HepG2 (cell line): ENCODE data around the gene LMAN2. TPM values are rescaled to one million over a fixed set of nuclear protein-coding genes. Genes with fewer than 3 reads are reported as not detected.

Experiments
- ATAC-seq: fragments of 200-7000 bp; cut with Tn5 transposase; 3 replicates; pipeline ENCODE4 v1.9.1; 2020; ENCODE audit warnings: mild to moderate bottlenecking, moderate library complexity
- BruUV-seq: library from RNA; stranded (reverse); fragments of 400-500 nt; replicated peaks from 2 replicates; lab custom pipeline; 2021; lab: Mats Ljungman, UMichigan
- CTCF ChIA-PET: fragments of 300-600 bp; formaldehyde crosslinking; extraction: SDS; loops from one replicate; lab custom pipeline; 2021; ENCODE audit warnings: low total read pairs, inconsistent platforms, low intra/inter-chr PET ratio; lab: Yijun Ruan, JAX
- POLR2A ChIA-PET: fragments of 350-600 bp; sonication (Branson Sonifier 250); formaldehyde crosslinking; loops from one replicate; lab custom pipeline; 2020; ENCODE audit warnings: antibody characterized with exemption, inconsistent platforms; lab: Yijun Ruan, JAX
- DNase-seq: peaks from one replicate; pipeline ENCODE4 v3.0.0-alpha.2; 2015; ENCODE audit warnings: low spot score
- FAIRE-seq: peaks from 3 replicates; lab custom pipeline; 2011; peaks lifted over from hg19 to GRCh38; lab: Jason Lieb, UNC
- H2AFZ ChIP-seq: one replicate; pipeline ENCODE4 v1.6.1; 2011; ENCODE audit warnings: low read length, inconsistent platforms
- H3K27ac ChIP-seq: fragments of 300-600 bp; 3 replicates; pipeline ENCODE4 v1.8.0; 2011; ENCODE audit warnings: mixed run types, mild to moderate bottlenecking, mixed read lengths, low read length, inconsistent platforms; ENCODE audit not compliant: insufficient read depth; ENCODE audit errors: extremely low read length
- H3K27me3 ChIP-seq, 2 experiments: fragments of 200-600 bp in 1 of 2; 2 replicates in 1 of 2; 3 replicates in 1 of 2; pipeline versions ENCODE4 v1.6.0 to v1.8.0; 2011; ENCODE audit warnings: low read length in 2 of 2, mild to moderate bottlenecking in 2 of 2, moderate library complexity in 2 of 2, inconsistent platforms in 1 of 2; ENCODE audit not compliant: insufficient read depth in 2 of 2, control insufficient read depth in 1 of 2
- H3K36me3 ChIP-seq, 2 experiments: fragments of 200-600 bp in 1 of 2; replicated peaks in 1 of 2; 2 replicates in 1 of 2; 3 replicates in 1 of 2; pipeline versions ENCODE4 v1.5.1 to v1.8.0; 2011; ENCODE audit warnings: low read length in 2 of 2, inconsistent platforms in 1 of 2; ENCODE audit not compliant: insufficient read depth in 2 of 2, control insufficient read depth in 1 of 2
- H3K4me1 ChIP-seq: 2 replicates; pipeline ENCODE4 v1.5.1; 2012; ENCODE audit warnings: low read length, inconsistent platforms; ENCODE audit not compliant: insufficient read depth
- H3K4me2 ChIP-seq: 2 replicates; pipeline ENCODE4 v1.6.0; 2011; ENCODE audit warnings: low read depth, low read length, inconsistent platforms
- H3K4me3 ChIP-seq, 3 experiments: fragments of 200-600 bp in 1 of 3; sonication (generic), shearing (Covaris generic) in 1 of 3; replicated peaks in 1 of 3; 2 replicates each; pipeline ENCODE4 v1.5.1; 2011 to 2016; ENCODE audit warnings: low read length in 3 of 3, inconsistent platforms in 2 of 3, low read depth in 2 of 3, mild to moderate bottlenecking in 2 of 3, control low read depth in 1 of 3, mixed read lengths in 1 of 3; ENCODE audit not compliant: insufficient read depth in 1 of 3
- H3K79me2 ChIP-seq: one replicate; pipeline ENCODE4 v1.6.1; 2011; ENCODE audit warnings: low read length, inconsistent platforms; ENCODE audit not compliant: insufficient read depth
- H3K9ac ChIP-seq: 2 replicates; pipeline ENCODE4 v1.6.0; 2011; ENCODE audit warnings: mild to moderate bottlenecking, low read depth, low read length, inconsistent platforms; ENCODE audit not compliant: insufficient read depth
- H3K9me3 ChIP-seq: 2 replicates; pipeline ENCODE4 v1.5.1; 2012; ENCODE audit warnings: mild to moderate bottlenecking, low read length
- H4K20me1 ChIP-seq: 2 replicates; pipeline ENCODE4 v1.6.0; 2011; ENCODE audit warnings: inconsistent platforms, mild to moderate bottlenecking, low read length, moderate library complexity; ENCODE audit not compliant: insufficient read depth
- ARNTL ChIP-seq: sonication (generic); formaldehyde crosslinking; IDR thresholded peaks from 2 replicates; pipeline ENCODE4 v1.4.0; 2020; ENCODE audit warnings: mild to moderate bottlenecking, missing genetic modification reagents
- DMAP1 ChIP-seq: IDR thresholded peaks from 2 replicates; pipeline ENCODE4 v1.6.1; 2016
- FOXM1 ChIP-seq: sonication (generic); formaldehyde crosslinking; IDR thresholded peaks from 2 replicates; pipeline ENCODE4 v1.5.0; 2020; ENCODE audit warnings: missing genetic modification reagents
- PPARG ChIP-seq: conservative IDR thresholded peaks from 2 replicates; pipeline ENCODE4 v1.6.1; 2016; ENCODE audit warnings: missing biosample characterization, missing genetic modification reagents
- PRMT3 ChIP-seq: sonication (generic); formaldehyde crosslinking; IDR thresholded peaks from 2 replicates; pipeline ENCODE4 v1.8.1; 2022; ENCODE audit warnings: low read depth, mild to moderate bottlenecking, moderate library complexity, missing genetic modification reagents, borderline replicate concordance
- REL ChIP-seq: sonication (generic); formaldehyde crosslinking; conservative IDR thresholded peaks from 2 replicates; pipeline ENCODE4 v1.8.0; 2022; ENCODE audit warnings: mild to moderate bottlenecking, missing genetic modification reagents, moderate library complexity
- ZFP1 ChIP-seq: IDR thresholded peaks from 2 replicates; pipeline ENCODE4 v1.6.1; 2016
- WGBS: methylation state at CpG from one replicate; pipeline ENCODE4 v1.1.6; 2017; ENCODE audit warnings: low lambda C conversion rate; 5-methylcytosine and 5-hydroxymethylcytosine counted together
- in situ Hi-C: cut with HindIII; loops from 2 replicates; pipeline ENCODE4 v1.10.0; 2017; ENCODE audit warnings: low pct_unique_long_range_greater_than_20kb; ENCODE audit not compliant: extremely low pct_ligation_motif_present
- intact Hi-C: fragments of 100-400 bp; cut with micrococcal nuclease; formaldehyde crosslinking; loops from one replicate; pipeline ENCODE4 v1.10.0; 2022; ENCODE audit not compliant: unreplicated experiment
- polyA plus RNA-seq, 8 experiments: library from polyadenylated mRNA; depleted of rRNA in 3 of 8; stranded (reverse) in 7 of 8; unstranded in 1 of 8; fragments of >200 nt; fragmentation: Illumina TruSeq in 4 of 8; extraction: Trizol in 4 of 8; gene quantifications; 2 replicates each; pipeline versions ENCODE4 v1.2.1 to v1.2.3, GENCODE V29; 2011 to 2016; ENCODE audit warnings: low read depth in 4 of 8, missing spikeins in 1 of 8, mixed read lengths in 1 of 8; ENCODE audit not compliant: insufficient read depth in 1 of 8
- total RNA-seq, 5 experiments: library from RNA; depleted of rRNA; stranded (reverse); fragments of >200 nt; fragmentation: Illumina TruSeq; extraction: Trizol; gene quantifications; 2 replicates each; pipeline ENCODE4 v1.2.3, GENCODE V29; 2016; ENCODE audit warnings: low read depth in 1 of 5
- TF ChIP-seq, protein P1 (sequence below): sonication (generic); formaldehyde crosslinking; IDR thresholded peaks from 2 replicates; pipeline ENCODE4 v1.5.1; 2020; ENCODE audit warnings: missing genetic modification reagents, mild to moderate bottlenecking, borderline replicate concordance
- TF ChIP-seq, protein P2 (sequence below): sonication (generic); formaldehyde crosslinking; IDR thresholded peaks from 2 replicates; pipeline ENCODE4 v1.4.0; 2020; ENCODE audit warnings: mild to moderate bottlenecking, missing genetic modification reagents, borderline replicate concordance
- TF ChIP-seq, protein P3 (sequence below): sonication (generic); formaldehyde crosslinking; IDR thresholded peaks from 2 replicates; pipeline ENCODE4 v1.5.0; 2020; ENCODE audit warnings: missing genetic modification reagents
- TF ChIP-seq, protein P4 (sequence below): sonication (generic); formaldehyde crosslinking; IDR thresholded peaks from 2 replicates; pipeline ENCODE4 v1.4.0; 2020; ENCODE audit warnings: low read depth, mild to moderate bottlenecking, missing genetic modification reagents
- TF ChIP-seq, protein P5 (sequence below): sonication (generic); formaldehyde crosslinking; IDR thresholded peaks from 2 replicates; pipeline ENCODE4 v1.4.0; 2020; ENCODE audit warnings: mild to moderate bottlenecking, missing genetic modification reagents
- TF ChIP-seq, protein P6 (sequence below): IDR thresholded peaks from 2 replicates; pipeline ENCODE4 v1.6.1; 2018; ENCODE audit warnings: missing genetic modification reagents

LMAN2 gene
- total and polyA plus RNA-seq, 2 of the 13 experiments (the other 11 are each of a cell fraction or from before 2014, with no cell fraction given) = 191 to 197 TPM

DNA sequence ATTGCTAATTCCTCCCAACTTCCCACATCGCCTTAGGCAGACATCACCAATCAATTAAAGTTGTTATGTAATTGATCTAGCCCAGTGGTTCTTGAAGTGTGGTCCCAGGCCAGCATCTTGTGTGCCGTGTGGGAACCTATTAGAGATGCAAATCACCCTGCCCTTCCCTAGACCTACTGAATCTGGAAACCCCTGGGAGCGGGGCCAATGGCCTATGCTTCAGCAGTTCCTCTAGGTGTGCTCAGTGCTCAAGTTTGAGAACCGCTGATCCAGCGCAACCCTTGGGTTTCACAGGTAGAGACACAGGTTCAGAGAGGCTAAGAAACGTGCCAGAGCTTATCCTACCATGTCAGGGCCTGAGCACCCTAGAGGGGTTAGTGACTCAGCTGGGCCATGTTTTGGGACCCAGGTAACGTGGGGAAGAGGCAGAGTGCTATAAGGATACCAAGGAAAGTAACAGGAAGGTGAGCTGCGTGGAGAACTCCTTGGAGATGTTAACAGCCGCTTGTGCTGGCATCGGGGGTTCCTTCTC is 37.1 kb upstream of the LMAN2 start:
- no peak overlapping the region for H2AFZ ChIP-seq
- no peak overlapping the region for H3K4me2 ChIP-seq
- H3K27ac ChIP-seq = no peak overlapping the region
- no peak overlapping the region for H3K4me3 ChIP-seq
- in situ Hi-C loops = loop anchor here (5.0 kb wide), 1 partner anchor 69 kb away; no protein-coding TSS in a partner anchor
- FAIRE-seq = no peak
- POLR2A ChIA-PET = interaction anchor here (0.7 to 7.3 kb wide), 7 partner anchors 8 to 301 kb away, joined by 3 to 79 read pairs (median 12); partner anchors contain the start of genes FGFR4 and GRK6
- no TSS peak for BruUV-seq
- no peak for TF ChIP-seq DMAP1 (CRISPR knock-in tag)
- TF ChIP-seq, protein P1, sequence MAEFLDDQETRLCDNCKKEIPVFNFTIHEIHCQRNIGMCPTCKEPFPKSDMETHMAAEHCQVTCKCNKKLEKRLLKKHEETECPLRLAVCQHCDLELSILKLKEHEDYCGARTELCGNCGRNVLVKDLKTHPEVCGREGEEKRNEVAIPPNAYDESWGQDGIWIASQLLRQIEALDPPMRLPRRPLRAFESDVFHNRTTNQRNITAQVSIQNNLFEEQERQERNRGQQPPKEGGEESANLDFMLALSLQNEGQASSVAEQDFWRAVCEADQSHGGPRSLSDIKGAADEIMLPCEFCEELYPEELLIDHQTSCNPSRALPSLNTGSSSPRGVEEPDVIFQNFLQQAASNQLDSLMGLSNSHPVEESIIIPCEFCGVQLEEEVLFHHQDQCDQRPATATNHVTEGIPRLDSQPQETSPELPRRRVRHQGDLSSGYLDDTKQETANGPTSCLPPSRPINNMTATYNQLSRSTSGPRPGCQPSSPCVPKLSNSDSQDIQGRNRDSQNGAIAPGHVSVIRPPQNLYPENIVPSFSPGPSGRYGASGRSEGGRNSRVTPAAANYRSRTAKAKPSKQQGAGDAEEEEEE (CRISPR knock-in tag) = no peak
- TF ChIP-seq PPARG = no peak
- TF ChIP-seq, protein P2, sequence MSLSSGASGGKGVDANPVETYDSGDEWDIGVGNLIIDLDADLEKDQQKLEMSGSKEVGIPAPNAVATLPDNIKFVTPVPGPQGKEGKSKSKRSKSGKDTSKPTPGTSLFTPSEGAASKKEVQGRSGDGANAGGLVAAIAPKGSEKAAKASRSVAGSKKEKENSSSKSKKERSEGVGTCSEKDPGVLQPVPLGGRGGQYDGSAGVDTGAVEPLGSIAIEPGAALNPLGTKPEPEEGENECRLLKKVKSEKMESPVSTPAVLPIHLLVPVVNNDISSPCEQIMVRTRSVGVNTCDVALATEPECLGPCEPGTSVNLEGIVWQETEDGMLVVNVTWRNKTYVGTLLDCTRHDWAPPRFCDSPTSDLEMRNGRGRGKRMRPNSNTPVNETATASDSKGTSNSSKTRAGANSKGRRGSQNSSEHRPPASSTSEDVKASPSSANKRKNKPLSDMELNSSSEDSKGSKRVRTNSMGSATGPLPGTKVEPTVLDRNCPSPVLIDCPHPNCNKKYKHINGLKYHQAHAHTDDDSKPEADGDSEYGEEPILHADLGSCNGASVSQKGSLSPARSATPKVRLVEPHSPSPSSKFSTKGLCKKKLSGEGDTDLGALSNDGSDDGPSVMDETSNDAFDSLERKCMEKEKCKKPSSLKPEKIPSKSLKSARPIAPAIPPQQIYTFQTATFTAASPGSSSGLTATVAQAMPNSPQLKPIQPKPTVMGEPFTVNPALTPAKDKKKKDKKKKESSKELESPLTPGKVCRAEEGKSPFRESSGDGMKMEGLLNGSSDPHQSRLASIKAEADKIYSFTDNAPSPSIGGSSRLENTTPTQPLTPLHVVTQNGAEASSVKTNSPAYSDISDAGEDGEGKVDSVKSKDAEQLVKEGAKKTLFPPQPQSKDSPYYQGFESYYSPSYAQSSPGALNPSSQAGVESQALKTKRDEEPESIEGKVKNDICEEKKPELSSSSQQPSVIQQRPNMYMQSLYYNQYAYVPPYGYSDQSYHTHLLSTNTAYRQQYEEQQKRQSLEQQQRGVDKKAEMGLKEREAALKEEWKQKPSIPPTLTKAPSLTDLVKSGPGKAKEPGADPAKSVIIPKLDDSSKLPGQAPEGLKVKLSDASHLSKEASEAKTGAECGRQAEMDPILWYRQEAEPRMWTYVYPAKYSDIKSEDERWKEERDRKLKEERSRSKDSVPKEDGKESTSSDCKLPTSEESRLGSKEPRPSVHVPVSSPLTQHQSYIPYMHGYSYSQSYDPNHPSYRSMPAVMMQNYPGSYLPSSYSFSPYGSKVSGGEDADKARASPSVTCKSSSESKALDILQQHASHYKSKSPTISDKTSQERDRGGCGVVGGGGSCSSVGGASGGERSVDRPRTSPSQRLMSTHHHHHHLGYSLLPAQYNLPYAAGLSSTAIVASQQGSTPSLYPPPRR (CRISPR knock-in tag) = no peak
- TF ChIP-seq, protein P3, sequence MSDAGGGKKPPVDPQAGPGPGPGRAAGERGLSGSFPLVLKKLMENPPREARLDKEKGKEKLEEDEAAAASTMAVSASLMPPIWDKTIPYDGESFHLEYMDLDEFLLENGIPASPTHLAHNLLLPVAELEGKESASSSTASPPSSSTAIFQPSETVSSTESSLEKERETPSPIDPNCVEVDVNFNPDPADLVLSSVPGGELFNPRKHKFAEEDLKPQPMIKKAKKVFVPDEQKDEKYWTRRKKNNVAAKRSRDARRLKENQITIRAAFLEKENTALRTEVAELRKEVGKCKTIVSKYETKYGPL (CRISPR knock-in tag) = no peak
- TF ChIP-seq ZFP1 (CRISPR knock-in tag) = no peak
- TF ChIP-seq PRMT3 (CRISPR knock-in tag) = no peak
- TF ChIP-seq ARNTL (CRISPR knock-in tag) = no peak
- no peak for TF ChIP-seq FOXM1 (CRISPR knock-in tag)
- no peak for TF ChIP-seq REL (CRISPR knock-in tag)
- TF ChIP-seq, protein P4, sequence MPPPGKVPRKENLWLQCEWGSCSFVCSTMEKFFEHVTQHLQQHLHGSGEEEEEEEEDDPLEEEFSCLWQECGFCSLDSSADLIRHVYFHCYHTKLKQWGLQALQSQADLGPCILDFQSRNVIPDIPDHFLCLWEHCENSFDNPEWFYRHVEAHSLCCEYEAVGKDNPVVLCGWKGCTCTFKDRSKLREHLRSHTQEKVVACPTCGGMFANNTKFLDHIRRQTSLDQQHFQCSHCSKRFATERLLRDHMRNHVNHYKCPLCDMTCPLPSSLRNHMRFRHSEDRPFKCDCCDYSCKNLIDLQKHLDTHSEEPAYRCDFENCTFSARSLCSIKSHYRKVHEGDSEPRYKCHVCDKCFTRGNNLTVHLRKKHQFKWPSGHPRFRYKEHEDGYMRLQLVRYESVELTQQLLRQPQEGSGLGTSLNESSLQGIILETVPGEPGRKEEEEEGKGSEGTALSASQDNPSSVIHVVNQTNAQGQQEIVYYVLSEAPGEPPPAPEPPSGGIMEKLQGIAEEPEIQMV (CRISPR knock-in tag) = no peak
- TF ChIP-seq, protein P5, sequence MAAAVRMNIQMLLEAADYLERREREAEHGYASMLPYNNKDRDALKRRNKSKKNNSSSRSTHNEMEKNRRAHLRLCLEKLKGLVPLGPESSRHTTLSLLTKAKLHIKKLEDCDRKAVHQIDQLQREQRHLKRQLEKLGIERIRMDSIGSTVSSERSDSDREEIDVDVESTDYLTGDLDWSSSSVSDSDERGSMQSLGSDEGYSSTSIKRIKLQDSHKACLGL (CRISPR knock-in tag) = no peak
- TF ChIP-seq, protein P6, sequence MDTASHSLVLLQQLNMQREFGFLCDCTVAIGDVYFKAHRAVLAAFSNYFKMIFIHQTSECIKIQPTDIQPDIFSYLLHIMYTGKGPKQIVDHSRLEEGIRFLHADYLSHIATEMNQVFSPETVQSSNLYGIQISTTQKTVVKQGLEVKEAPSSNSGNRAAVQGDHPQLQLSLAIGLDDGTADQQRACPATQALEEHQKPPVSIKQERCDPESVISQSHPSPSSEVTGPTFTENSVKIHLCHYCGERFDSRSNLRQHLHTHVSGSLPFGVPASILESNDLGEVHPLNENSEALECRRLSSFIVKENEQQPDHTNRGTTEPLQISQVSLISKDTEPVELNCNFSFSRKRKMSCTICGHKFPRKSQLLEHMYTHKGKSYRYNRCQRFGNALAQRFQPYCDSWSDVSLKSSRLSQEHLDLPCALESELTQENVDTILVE (CRISPR knock-in tag) = no peak
- TF ChIP-seq, all 625 proteins: peak for 0
- Histone ChIP-seq H3K79me2 (no peaks in the 10 kb centered on the region), H3K9me3 (no peaks in the 10 kb centered on the region), H3K4me1 (peaks cover 46% of the 10 kb centered on the region), H3K27me3 (peaks cover 11 to 40% of the 10 kb centered on the region in 2 experiments; a peak in 4 of 5 replicates), H4K20me1 (no peaks in the 10 kb centered on the region), H3K36me3 (no peaks in the 10 kb centered on the region), H3K9ac (0 out of 2 replicates have a peak overlapping the region, but pooled peaks have one; percentile 26)
- 47% methylated on average over 6 of the region's 10 CpGs for WGBS
- ATAC-seq = no peak
- intact Hi-C loops = no loop called here
- DNase-seq = no peak
- CTCF ChIA-PET = interaction anchor here (2.3 to 3.7 kb wide), 3 partner anchors 18 to 71 kb away, joined by 10 to 54 read pairs (median 19); no protein-coding TSS in a partner anchor
